GM18520 (cell line): ENCODE results near the gene LRRC26.

Experiments used
- ATAC-seq: cut with Tn5 transposase; IDR thresholded peaks from one replicate; pipeline ENCODE4 v1.9.1; 2021; ENCODE audit not compliant: unreplicated experiment

The LRRC26 gene

DNA sequence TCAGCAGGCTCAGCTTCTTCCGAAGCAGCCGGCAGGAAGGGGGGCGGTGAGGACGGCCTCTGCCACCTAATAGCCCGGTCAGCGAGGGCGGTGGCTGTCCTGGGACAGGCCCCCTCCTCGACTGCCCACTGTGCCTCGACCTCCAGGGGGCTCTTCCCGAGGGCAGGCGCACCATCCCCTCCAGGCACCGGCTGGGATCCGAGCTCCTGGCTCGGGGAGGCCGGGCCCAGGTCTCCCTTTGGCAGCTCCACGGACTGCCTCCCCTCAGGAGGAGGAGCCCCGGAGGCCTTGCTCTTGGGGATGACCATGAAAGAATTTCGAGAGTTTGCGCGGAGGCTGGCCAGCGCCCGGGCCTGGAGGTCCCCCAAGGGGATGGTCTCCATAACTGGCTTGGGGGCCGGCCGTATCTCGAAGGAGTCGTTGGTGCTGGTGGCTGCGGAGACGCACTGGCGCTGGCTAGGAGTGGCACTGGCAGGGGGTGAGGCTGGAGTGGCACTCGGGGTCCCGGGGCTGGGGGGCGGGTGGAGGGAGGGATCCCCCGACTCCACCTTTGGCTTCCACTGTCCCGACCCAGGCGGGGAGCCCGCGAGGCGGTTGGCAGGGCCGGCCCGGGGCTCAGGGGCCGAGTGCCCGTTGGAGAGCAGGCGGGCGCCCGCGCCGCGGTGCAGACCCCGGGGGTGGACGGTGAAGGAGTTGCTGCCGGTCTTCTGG lies 29.7 kb upstream of the LRRC26 start:
- no peak for ATAC-seq

- no peak for ATAC-seq
Observed at GRCh38 chr9:137198902-137199283, 29.0 kb upstream of the LRRC26 start.

DNA sequence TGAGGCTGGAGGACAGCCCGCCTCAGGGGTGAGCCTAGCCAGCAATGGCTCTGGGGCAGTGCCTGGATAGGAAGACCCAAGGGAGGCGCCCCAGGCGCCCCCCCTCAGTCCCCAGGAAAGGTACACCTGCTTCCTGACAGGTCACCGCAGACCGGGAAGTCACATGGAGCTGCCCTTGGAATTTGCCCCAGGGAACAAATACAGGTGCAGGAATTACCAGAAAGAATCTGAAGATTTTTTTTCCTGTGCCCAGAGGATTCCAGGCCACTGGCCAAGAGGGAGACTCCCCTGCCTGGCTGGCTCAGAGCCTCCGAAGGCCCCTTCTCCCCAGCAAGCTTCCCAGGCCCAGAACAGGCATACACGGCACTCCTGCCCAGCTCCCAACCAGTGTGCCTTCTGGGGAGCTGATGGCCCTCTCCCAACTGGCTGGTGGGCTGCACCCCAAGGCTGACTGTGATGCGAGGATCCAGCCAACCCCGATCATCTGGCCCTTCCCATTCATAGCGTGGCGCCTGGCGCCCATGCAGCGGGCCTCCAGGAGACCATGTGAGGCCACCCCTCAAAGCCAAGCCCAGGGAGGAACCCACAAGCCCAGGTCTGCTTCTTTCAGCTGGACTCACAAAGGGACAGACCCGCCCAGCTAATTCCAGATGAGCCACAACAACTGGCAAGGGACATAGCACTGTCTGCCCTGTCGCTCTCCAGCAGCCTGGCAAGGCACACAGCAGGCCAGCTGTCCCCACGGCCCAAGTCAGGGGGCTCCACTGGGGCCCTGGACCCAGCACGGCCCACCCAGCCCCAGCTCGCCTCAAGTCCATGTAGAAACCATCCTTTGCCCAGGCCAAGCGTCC lies 28.4 kb upstream of the LRRC26 start:
- no peak for ATAC-seq

GRCh38 chr9:137195525-137196220 lies 25.8 kb upstream of the LRRC26 start:
- ATAC-seq, result no peak

DNA sequence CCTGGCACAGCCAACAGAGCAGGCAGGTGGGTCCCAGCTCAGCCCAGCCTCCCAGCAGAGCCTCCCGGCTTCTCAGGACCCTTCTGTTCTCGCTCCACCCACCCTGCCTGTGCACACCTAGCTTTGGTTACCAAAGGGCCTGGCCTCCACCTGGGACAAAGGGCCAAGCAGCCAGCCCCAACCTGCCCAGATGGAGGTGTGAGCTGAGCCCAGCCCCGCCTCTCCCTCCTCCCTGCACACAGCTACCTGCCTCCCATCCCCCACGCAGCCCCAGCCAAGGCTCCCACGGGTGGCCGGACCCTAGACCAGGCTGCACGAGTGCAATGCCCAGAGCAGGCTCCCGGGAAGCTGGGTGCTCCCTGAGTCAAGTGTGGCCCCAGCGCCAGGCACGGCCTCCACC lies 25.1 kb upstream of the LRRC26 start:
- ATAC-seq, result no peak

- no peak for ATAC-seq
Observed at GRCh38 chr9:137194388-137194787, 24.5 kb upstream of the LRRC26 start.

DNA sequence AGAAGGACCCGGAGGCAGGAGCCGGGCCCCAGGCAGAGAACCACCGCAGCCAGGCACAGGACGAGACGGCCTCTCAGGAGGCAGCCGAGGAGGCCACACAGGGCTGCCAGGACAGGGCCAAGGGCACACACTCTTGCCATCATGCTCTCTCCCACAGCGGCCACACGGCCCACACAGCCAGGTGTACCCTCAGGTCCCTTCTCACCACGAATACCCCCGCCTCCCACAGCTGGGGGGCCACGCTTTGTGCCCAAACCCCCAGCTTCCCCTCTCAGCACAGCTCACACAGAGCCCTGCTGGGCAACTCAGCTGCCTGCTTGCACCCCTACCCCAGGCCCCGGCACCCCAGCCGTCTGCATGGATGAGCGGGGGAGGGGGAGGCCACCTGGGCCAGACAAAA lies 23.9 kb upstream of the LRRC26 start:
- ATAC-seq, result no peak

- ATAC-seq, result no peak
Observed at GRCh38 chr9:137192859-137193258, 23.0 kb upstream of the LRRC26 start.

GRCh38 chr9:137192448-137192780 lies 22.6 kb upstream of the LRRC26 start:
- ATAC-seq, result no peak

DNA sequence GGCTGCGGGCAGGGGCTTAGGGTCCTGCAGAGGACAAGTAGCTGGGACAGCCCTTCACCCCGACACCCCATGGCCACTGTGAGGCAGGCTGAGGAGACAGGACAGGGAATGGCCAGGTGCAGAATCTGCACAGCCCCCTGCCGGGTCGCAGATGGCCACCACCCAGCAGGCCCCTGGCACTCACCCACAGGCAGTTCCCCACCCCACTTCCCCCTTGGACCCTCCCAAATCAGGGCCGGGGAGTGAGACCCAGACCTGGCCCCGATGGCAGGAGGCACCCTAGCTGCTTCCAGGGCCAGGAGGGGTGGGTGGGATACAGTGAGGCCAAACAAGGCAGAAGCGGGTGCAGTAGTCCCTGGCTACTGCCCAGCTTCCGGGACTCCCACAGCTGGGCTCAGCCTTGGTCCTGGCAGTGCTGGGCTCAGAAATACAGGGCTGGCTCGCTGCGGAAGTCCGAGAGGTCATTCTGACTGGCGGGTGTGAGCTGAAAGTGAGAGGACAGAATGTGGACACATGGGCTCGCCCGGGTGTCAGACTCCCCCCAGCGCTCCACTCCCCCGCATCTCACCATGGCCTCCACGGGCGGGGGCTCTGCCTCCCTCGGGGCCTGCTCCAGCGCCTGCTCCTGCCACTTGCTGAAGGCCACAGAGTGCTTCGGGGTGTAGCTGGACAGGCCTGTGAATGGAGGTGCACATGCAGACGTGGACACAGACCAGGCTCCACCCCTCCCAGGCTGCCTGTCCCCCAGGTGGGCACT lies 22.0 kb upstream of the LRRC26 start:
- no peak for ATAC-seq

GRCh38 chr9:137191245-137191644 lies 21.4 kb upstream of the LRRC26 start:
- ATAC-seq, result no peak

- ATAC-seq, result no peak
Observed at GRCh38 chr9:137190315-137190856, 20.5 kb upstream of the LRRC26 start.

DNA sequence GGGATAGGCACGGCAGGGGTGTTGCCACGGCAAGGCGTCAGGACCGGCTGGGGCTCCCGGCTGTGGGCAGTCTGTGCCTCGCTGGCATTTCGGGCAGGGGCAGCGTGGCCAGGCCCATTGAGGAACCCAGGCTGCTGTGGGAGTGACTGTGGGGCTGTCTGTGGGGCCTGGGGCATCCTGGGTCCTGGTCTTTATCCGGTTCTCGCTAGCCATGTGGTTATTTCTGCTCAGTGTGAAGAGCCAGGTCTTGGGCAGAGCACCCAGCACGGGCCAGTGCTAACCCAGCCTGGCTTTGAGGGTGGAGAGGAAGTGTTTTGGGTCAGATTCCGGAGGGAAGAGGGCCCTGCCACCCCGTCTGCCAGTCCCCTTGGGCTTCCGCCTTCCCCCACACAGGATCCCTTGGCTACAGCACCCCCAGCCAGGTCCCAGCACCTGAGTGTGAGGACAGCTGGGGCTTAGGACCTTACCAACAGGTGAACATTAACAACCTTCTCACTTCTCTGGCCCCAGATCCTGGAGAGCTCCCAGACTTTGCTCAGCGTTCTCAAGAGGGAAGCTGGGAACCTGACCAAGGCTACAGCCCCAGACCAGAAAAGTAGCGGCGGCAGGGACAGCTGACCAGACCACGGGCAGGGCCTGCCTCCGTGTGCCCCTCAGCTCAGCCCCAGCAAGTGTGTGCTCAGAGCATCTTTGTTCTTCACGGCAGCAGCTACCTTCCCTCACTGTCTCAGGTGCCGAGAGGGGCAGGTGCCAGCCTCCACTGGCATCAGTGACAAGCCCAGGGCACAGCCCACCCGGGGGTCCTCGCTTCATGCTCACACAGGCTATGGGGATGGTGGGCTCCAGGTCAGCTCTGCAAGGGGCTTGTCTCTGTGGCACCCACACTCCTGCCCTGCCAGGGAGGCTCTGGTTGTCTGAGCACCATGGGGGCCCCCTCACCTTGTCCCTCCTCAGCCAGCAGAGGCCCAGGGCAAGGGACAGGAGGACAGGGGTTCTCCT lies 19.7 kb upstream of the LRRC26 start:
- no peak for ATAC-seq

DNA sequence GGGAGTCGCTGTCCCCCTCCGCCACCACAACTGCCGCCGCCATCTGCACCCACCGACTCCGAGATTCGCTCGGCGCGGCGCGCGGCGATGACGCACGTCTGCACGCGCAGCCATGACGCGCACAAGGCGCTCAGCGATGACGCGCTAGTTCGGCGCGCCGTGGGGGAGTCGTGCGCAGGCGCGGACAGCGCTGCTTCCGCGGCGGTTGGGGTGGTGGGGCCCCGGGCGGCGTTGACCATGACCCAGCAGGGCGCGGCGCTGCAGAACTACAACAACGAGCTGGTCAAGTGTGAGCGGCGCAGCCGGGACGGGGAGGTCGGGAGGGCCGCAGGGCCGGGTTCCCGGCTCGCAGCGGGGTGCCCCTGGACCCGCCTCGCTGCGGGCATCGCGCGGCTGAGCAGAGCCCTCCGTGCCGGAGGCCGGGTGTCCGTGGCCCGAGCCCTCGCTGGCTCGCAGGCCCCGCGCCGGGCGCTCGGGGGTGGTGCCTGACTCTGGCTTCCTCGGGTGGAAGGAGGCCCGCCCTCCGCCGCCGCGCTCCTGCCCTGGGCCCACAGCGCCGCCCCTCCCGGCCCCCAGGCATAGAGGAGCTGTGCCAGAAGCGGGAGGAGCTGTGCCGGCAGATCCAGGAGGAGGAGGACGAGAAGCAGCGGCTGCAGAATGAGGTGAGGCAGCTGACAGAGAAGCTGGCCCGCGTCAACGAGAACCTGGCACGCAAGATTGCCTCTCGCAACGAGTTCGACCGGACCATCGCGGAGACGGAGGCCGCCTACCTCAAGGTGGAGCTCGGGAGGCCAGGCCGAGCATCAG lies 18.8 kb upstream of the LRRC26 start, which contains the start of the genes ANAPC2 and SSNA1:
ANAPC2 (minus strand) TSS at position 71 of the 807 bp plus-strand sequence; CDS start at position 43, 28 bp downstream.
SSNA1 (plus strand) TSS at position 187 of the 807 bp plus-strand sequence; CDS start at position 238, 51 bp downstream.
- ATAC-seq, result peak; percentile 84

DNA sequence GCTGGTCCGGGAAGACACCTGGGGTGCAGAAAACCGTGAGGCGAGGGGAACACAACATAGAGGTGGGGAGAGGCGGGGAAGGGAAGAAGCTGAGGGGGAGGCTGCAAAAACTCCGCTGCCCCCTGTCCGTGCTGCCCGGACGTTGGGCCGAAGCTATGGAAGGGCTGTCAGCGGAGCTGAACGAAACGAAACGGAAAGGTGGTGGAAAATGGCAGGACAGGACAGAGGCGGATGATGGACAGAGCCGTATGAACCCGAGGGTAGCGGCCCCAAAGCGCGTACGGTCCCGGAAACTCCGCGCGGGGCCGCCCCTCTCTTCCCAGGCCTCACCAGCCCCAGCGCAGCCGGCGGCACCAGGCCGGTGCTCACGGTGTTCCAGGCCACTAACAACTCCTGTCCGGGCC lies 18.2 kb upstream of the LRRC26 start:
- no peak for ATAC-seq

DNA sequence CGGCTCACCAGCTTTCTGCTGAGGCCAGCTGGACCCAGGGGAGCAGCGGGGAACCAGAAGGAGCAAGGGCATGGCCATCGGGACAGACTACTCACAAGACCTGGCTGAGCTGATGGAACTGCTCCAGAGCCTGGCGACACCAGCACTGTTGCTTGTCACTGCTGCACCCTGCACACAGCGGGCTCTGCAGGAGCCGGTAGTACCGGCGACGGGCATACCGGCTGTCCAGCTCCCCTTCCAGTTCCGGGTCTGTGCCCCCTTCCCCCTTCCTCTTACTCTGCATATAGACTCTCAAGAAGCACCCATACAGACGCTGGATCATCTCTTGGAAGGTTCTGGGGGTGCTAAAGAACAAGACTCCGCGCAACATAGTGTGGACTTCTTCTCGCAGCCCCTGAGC lies 17.5 kb upstream of the LRRC26 start:
- no peak for ATAC-seq

DNA sequence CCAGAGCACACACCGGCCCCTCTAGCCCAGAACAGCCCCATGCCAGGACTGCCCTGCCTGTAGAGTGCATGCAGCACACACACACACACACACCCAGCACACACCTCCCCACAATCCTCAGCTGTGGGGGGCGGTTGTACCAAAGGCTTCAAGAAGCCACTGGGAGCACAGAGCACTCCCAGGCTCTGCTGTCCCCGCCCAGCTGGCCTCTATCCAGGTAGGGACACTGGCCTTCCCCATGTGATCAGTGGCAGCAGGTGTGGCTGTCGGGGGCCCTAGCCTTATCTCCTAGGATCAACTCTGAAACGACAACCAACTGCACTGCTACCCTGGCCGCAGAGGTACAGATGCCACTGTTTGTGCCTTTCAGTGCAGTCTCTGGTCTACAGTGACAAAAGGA lies 16.5 kb upstream of the LRRC26 start:
- no peak for ATAC-seq

GRCh38 chr9:137185921-137186320 lies 16.1 kb upstream of the LRRC26 start:
- ATAC-seq, result no peak
